OCI-LY7 (cell line): ENCODE data around the gene STRBP.

Source experiments
- EZH2phosphoT487 ChIP-seq: fragments of 200-600 bp; sonication (generic); IDR thresholded peaks from 2 replicates; pipeline ENCODE4 v1.6.1; 2018; ENCODE audit warnings: low read depth, borderline replicate concordance, mild to moderate bottlenecking, mixed run types, antibody characterized with exemption, low read length, moderate library complexity, mixed read lengths
- TF ChIP-seq, protein P1 (sequence below): fragments of 200-600 bp; sonication (generic); conservative IDR thresholded peaks from 2 replicates; pipeline ENCODE4 v1.5.1; 2014; ENCODE audit warnings: mild to moderate bottlenecking, antibody characterized with exemption, low read length, moderate library complexity, mixed read lengths

DNA sequence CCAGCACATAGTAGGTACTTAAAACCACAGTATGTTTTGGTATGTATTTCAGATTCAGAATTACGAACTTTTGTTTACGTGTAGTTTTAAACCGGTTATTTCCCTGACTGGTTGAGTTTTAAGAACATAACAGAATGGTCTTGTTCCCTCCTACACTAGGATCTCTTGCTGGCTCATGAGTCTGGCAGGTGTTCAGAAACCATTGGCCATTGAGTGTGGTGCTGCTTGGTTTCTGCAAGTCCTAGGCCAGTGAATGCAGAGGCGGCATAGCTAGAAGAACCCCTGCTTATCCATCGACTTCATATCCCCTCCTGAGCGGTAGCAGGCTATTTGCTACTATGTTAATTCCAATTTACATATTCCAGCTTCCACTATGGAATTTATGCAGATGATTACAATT lies 169.3 kb downstream of the STRBP start:
- TF ChIP-seq, protein P1, sequence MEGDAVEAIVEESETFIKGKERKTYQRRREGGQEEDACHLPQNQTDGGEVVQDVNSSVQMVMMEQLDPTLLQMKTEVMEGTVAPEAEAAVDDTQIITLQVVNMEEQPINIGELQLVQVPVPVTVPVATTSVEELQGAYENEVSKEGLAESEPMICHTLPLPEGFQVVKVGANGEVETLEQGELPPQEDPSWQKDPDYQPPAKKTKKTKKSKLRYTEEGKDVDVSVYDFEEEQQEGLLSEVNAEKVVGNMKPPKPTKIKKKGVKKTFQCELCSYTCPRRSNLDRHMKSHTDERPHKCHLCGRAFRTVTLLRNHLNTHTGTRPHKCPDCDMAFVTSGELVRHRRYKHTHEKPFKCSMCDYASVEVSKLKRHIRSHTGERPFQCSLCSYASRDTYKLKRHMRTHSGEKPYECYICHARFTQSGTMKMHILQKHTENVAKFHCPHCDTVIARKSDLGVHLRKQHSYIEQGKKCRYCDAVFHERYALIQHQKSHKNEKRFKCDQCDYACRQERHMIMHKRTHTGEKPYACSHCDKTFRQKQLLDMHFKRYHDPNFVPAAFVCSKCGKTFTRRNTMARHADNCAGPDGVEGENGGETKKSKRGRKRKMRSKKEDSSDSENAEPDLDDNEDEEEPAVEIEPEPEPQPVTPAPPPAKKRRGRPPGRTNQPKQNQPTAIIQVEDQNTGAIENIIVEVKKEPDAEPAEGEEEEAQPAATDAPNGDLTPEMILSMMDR, result no peak
- no peak for TF ChIP-seq EZH2phosphoT487
